Posterior vena cava (tissue), 2 donors: Measurements from ENCODE around the gene NOL4L. TPM values are rescaled to one million over a fixed set of nuclear protein-coding genes. Genes with fewer than 3 reads are reported as not detected.
A peak's percentile ranks its signal among the peaks of the same experiment; 100 is the strongest.

Experiments used
- DNase-seq: peaks from one replicate; pipeline ENCODE4 v3.0.0-alpha.2; 2020; ENCODE audit warnings: low spot score
- intact Hi-C, 2 donors: fragments of 100-400 bp; cut with DNase I; formaldehyde crosslinking; loops; one replicate each; pipeline versions ENCODE4 v1.14.1 to v1.14.2; 2022 to 2023
- total RNA-seq, 2 donors: library from RNA; stranded (reverse); fragmentation: NEBNext Ultra II Directional; extraction: Animal tissue kit (Norgen Biotek cat#: 25700); gene quantifications; one replicate each; pipeline ENCODE4 v1.2.1, GENCODE V29; 2021
- donor health status: DM: yes; HTN: yes; CAD: no.
- donor health status: DM: yes; HTN: yes; CAD: no.

NOL4L gene
- total RNA-seq, 2 donors from 2014 or later: 9.3 to 12.0 TPM

DNA sequence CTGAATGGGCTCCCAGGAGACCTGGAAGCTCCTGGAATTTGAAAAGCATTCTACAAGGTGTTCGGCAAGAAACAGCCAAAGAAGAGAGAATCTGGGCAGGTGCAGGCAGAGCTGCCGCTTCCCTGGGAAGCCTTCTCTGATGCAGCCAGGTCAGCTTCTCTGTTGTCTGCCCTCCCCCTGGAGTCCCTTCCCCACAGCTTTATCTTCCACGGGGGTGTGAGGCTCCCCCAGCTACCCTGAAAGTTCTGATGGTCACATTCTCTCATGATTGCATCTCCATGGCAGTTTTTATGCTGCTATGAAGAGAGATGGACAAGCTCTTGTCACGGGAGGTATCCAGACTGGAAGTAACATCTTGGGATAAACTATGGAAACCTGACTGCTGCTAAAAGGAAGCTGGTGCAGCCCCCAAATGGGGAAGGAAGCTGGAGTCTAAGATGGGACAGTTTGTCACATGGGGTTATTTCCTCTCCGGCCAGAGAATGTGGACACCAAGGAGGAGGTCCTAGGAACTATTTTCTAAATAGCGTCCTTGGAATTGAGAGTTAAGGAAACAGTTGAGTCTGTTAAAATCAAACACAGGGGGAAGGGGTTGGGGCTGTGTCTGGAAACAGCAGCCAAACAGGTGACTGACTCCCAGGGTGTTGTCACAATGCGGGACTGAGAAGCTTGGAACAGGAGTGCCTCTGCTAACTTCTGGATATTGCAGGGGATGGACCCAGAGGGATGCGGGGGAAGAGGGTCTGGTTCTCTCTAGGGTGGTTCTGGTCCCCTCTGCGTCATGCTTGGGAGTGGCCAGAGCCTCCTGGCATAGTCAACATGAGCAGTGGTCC lies 135.9 kb downstream of the NOL4L start:
- peak; percentile 44 for DNase-seq
- intact Hi-C loops: no loop called here

DNA sequence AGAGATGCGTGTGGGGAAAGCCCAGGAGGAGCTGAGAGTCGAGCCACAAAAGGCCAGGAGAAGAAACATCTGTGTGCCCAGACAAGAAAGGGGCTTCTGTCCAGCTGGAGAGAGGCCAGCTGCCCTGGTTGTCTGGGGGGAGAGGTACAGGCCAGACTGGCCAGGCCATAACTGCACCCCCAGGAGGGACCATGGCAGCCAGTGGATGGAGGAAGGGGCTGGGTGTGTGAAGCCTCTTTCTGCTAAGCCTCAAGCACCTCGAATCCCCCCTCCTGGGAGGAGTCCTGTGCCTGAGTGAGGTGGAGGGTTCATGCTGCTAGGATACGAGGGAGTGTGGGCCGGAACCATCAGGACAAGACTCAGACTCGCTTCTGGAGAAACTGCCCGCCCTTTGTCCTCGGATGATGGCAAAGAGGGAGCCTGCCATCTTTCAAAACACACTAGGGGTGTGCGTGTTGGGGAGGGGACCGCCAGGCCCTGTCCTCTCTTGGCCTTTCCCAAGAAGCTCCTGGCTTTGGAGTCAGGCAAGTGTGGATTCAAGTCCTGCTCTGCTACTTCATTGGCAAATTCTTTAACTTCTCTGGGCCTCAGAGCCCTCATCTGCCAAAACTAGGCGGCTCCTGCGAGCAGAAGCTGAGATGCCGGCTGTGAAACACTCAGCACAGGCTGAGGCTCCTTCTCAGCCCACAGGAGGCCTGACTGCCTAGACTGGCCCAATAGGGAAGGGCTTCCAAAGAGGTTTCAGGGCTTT lies 136.7 kb downstream of the NOL4L start:
- intact Hi-C loops: no loop called here
- peak; percentile 74 for DNase-seq

DNA sequence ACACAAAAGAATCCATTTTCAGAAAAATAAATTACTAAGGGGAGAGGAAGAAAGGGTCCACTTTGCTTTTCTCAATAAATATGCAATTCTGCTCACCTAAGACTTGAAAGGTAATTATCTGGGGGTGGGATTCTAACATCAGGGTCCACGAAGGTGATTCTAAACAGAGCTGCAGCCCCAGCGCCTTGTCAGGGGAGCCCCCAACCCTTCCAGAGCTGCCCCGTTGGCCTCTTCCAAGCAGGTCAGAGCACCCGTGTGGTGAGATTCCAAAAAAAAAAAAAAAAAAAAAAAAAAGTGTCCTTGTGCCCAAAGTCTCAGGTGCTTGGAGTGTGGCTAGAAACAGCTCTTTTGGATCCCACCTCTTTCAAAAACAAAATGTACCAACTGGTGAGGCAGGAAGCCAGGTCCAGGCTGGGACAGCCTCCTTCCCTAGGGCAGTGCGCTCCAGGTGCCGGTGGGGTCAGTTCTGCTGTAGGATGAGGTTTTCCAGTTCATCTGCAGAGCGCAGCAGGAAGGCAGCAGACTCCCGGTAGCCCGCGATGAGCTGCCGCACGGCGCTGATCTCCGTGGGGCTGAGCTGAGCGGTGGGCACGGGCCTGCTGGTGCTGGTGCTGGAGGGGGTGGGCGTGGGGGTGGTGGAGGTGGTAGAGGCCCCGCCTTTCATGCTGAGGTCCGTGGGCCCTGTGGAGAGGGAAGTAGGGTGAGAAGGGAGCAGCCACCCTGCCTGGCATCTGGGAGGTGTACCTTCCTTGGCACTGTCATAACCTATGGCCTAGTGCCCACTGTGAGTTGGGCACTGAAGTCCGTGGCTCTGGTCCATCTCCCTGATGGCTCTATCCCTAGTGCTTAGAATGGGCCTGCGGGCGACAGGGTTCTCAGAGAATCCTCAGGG lies 137.8 kb downstream of the NOL4L start:
- DNase-seq: peak; percentile 65

DNA sequence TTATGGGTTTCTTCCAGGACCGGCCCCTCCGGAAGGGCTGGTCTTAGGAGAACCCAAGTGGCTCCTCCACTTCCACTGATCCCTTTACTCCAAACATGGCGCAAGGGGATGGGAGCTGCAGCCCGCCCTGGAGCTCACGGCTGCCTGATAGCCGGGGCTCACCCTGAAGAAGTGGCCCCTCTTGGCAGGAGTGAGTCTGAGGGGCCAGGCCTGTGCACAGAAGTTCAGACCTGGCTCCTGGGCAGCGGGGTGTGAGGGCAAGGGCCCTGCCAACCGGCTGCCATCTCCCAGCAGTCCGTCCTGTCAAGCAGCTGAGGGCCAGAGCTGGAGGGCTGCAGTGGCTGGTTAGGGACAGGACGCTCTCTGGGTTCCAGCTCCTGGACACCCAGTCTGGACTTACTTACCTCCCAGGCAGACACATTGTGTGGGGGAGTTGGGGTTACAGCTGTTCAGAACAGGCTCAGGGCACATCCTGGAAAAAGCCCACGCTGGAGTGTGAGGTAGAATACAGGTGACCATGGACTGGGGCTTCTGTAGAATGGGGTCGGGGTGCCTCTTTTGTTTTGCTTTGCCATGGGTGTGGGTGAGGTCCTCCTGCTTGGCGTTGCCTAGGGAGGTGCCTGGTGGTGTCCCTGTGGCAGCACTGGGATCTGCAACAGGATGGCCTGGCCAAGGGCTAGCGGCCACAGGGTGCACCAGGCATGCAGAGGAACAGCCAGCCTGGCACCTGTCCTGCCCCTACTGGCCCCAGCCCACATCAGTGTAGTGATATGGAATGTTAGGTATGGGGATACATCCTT lies 138.6 kb downstream of the NOL4L start:
- peak; percentile 76 for DNase-seq
- intact Hi-C loops: no loop called here

More for the DNA sequence above, 137.8 kb downstream of the NOL4L start:
- intact Hi-C loops: no loop called here

DNA sequence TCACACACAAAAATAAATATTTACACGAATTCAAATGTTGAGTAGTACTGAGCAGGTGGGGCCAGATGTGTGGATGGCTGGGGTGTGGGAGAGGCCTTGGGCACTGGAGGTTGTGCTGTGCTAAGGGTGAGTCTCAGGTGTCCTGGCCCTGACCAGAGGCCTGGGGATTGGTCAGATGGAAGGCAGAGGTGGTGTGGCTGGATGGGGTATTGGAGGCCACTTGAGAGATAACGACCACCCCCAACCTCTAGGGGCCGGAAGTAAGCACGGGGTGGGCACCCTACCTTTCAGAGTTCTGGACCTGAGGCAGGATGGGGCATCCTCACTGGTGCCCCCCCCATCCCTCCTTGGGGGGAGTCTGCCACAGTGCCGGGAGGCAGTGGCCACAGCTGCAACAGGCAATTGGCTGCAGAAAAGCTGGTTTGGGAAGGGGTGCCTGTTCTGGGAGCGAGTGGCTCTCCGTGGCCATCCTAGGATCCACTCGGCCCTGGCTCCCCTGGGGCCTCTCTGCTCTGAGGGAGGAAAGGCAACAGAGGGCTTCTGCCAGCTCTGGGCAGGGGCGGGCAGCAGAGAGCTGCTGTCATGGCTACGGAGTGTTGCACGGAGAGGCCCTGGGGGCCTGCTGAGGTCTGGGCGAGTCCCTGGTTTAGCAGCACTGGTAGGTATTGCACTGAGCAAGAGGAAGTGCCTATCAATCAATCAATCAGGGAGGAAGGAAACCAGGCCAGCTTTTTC lies 139.4 kb downstream of the NOL4L start:
- peak; percentile 72 for DNase-seq
- intact Hi-C loops: no loop called here

DNA sequence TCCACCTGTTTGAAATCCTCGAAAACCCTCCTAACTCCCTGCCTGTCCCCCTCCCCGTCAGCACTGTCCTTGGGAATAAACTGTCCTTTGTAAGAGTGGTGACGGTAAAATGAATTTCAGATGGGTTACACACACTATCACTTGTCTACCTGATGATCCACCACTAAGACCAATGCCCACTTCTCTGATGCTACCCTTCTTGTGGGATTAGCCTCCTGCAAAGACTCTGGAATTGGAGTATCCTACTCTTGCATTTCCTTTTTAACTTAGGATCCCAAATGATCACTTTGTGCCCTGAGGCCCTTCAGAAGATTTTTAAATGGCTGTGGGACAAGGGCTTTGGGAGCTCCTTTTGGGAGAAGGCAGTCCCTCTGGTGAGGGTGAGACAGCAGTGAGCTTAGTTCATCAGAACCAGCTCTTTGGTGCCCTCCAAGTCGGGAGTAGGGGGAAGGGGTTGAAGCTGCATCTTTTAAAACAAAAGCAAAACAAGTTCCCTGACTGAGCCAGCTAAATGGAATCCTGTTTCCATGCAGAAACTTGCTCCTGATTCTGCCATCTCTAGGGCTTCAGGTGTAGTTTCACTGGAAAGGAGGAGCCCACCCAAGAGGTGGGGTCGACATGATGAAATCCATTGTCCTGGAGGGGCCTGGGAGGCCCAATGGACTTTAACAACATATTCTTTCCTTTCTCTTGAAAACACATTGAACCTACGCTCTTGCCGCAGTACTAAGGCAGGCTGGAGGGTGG lies 140.5 kb downstream of the NOL4L start:
- intact Hi-C loops: no loop called here
- peak; percentile 12 for DNase-seq

DNA sequence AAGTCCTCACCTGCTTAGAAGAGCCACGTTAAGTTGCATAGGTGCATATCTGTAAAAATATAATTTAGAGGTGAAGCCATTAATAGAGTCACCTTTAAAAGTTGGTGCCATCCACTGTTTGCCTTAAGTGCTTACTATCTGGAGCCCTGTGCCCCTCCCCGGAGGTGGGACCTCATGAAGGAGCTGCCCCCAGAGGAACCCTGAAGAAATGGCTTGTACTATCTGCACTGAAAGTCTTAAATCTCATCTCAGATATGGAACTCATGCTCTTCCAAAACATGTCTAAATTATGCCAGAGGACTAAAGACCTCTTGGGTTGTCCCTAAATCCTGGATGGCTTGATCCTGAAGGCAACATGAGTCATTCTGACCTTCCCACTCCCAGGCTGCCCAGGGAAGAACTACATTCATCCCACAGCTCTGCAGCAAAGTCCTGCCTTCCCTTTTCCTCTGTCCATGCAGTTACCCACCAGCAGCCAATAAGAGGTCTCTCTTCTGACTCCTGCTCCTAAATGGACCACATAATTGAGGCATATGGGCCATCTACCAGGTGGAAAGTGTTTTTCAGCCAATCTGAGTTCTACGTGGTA lies 141.7 kb downstream of the NOL4L start:
- intact Hi-C loops: no loop called here
- DNase-seq: peak; percentile 6

DNA sequence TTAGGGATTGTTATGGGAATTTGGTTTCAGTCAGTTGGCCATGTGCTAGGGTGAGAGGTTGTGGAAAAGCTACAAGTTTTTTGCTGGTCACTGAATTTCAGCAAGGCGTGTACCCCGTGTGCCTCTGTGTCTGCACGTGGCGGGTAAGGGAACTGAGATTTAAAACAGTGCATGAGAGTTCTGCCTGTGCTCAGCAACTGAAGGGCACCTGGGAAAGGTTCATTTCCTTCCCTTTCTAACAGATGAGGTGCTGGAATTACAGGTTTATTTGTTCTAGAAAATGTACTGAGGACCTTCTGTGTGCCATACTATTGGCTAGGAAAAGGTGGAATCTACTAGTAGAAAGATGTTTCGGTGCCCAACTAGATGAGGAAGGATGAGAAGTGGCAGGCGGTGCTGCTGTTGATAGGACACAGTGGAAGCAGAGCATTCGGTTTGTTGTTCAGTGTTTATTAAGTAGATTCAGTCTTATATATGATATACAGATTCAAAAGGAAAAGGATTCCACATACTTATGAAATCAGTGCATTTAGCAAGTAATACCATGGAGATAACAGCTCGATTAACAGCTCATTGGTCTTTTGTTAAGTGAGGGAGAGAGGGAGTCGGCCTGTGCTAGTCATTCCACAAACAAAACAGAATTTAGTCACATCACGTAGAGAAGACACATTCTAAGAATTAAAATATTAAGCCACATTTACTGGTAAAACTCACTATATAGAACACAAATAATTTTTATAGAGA lies 142.3 kb downstream of the NOL4L start:
- intact Hi-C loops: no loop called here
- DNase-seq: no peak

DNA sequence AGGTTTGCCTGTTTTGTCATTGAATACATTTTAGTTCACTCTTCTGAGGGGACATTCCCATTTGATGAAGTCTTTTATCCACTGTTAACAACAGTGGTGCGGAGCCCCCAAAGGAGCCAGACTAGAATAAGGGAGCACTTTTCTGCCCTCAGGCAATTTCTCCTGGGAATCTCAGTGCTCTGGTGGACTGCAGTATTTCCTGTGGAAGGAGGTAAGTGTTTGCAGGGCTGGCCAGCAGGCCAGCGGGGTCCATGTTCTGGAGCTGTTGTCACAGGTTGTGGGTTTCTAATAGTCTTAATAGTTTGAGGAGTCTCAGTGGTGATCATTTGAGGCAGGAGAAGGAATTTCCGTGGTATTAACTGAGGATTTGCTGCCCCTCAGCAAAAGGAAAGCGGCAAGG lies 143.5 kb downstream of the NOL4L start:
- peak; percentile 19 for DNase-seq
- intact Hi-C loops: no loop called here

DNA sequence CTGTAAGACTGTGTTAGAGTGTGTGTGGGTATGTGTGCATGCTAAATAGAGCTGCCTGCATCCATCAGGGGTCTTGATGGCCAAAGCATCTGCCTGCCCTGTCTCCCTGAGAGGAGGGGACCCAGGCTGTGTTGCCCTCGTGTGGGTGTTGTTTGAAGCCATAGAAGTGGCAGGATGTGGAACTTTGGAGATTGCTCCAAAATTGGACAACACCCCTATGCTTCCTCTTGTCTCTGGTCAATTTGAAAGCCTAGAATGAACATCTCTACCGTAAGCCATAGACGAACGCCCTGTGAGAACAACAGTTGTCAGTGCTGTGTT lies 144.4 kb downstream of the NOL4L start:
- intact Hi-C loops: no loop called here
- no peak for DNase-seq

DNA sequence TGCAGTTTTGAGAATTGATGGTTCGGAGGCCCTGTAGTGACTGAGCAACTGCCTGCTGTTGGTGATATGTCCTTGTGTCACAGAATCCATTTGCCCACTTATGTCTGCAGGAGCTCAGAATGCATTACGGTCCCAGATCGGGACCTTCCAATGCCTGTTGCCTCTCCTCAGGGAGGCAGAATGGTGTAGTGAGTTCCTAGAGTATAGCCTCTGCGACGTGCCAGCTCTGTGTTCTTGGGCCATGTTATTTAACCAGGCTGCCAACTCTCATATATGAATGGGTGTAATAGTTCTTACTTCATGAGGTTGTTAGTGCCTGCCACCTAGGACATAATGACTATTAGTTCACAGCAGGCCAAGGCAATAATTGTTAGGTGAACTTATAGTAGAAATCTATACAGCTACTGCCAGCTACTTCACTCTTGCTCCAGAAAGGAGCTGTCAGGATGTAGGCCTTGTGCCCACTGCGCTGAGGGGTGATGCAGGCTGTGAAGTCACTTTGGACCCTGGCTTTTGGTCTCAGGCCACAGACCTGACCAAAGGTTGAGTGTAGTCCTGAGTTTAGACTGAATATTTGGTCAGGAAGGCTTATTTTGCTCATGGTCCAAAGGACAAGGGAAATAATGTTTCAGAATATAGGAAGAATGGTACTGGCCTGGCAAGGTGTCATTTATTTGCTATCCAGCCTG lies 144.9 kb downstream of the NOL4L start:
- intact Hi-C loops: no loop called here
- DNase-seq: no peak

DNA sequence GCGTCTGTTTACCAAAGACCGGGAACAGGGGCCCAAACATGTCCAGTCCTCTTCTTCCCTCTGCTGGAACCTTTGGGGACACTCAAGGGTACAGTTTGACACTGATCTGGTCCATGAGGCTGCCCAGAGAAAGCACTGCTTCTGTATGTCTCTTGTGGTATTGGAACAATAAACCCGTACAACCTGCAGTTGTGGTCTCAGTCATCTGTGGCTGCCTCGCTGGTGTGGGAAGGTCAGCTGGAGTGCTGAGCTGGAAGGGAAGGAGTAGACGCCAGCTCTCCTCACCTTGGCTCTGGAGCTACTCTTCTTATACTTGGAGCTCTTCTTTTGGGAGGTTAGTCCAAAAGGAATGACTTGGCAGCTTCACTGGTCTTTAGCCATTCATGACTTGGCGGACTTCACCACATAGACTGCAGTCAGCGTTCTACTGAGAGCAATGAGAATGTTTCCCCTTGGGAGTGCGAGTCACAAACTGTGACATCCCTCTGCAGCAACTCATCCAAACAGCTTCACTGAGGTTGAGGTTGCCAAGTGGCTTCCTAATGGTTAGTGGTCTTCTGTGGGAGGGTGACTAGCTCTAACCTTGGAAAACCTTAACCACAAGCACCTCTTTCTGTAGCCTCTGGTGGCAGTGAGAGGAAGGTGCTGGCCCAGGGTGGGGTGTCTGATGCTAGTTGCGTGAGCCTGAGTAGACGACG lies 145.9 kb downstream of the NOL4L start:
- no peak for DNase-seq
- intact Hi-C loops: no loop called here

DNA sequence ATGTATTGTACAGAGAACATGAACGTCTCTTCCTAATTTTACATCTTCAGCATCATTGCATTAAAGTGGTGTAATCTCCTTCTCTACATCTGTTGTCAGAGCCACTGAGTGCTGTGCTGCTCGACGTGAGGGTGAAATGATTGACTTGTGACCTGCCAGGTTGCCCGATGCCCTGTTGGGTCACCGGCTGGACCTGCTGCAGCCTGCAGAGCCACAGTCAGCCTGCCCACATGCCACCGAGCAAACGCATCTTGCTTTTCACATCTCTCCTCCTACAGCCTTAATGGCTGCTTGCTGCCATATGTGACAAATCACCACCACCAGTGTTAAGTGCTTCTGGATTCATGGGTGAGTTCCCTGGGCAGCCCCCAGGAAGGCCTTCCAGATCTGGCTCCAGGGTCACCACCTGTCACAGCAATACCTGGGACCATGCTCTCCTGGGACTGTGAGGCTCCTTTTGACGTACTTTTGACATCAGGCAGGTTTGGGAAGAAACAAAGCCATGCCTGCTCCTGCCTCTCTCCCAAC lies 146.7 kb downstream of the NOL4L start:
- intact Hi-C loops: no loop called here

DNA sequence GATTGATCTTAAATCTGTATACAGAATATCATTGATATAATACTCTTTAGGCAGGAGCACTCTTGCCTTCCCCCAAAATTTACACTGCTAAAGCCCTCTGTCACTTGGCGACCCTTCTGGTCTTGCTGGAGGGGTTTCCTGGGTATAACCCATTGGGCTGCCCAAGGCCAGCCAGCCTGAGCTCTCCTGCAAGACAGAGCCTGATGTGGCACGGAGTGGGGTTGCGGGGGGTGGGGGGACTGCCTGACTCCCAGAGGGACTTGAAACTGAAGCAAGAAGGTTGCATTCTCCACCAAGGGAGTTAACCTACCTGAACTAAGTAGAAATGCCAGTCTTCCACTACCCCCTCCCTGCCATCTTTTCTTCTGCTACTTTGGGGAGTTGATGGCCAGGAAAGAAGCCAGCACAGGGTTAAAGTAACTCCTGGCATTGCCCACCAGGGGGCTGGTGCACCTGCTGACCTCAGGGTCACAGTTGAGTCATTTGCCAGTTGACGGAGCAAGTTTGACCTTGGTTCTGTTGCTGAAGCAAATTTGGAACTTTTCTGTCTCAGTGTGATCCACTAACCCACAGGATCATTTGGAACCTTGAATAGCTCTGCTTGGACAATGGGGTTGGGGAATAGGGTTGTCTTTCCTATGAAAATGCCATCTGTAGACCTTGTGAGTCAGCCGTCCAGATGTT lies 147.6 kb downstream of the NOL4L start:
- intact Hi-C loops: no loop called here
- no peak for DNase-seq

More for the DNA sequence above, 146.7 kb downstream of the NOL4L start:
- no peak for DNase-seq

DNA sequence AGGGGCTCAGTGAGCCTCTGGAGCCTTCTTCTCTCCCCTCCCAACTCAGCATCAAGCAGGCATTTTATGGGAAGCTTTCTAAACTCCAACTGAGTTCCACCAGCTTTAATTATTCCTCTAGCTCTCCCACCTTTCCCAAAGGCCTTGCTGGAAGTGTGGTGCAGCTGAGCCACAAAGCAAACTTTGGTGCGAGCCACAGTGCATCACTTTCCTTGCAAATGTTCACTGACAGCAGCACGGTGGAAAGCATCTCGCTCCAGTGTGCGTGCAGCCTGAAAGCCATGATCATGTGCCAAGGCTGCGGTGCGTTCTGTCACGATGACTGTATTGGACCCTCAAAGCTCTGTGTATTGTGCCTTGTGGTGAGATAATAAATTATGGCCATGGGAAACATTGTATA lies 148.2 kb downstream of the NOL4L start:
- no peak for DNase-seq
- intact Hi-C loops: no loop called here
